OCI-LY7 (cell line): ENCODE measurements around the gene GRM4.

Experiments
- CTCF ChIP-seq: fragments of 200-600 bp; sonication (generic); conservative IDR thresholded peaks from 2 replicates; pipeline ENCODE4 v1.5.1; 2014; ENCODE audit warnings: mild to moderate bottlenecking, antibody characterized with exemption, low read length, moderate library complexity, mixed read lengths
- EZH2phosphoT487 ChIP-seq: fragments of 200-600 bp; sonication (generic); IDR thresholded peaks from 2 replicates; pipeline ENCODE4 v1.6.1; 2018; ENCODE audit warnings: low read depth, borderline replicate concordance, mild to moderate bottlenecking, mixed run types, antibody characterized with exemption, low read length, moderate library complexity, mixed read lengths

- TF ChIP-seq CTCF (no peak), EZH2phosphoT487 (no peak)
Observed at GRCh38 chr6:34112126-34112525, 33.8 kb downstream of the GRM4 start.
